ENCODE measurements around the gene RAB27A. TPM values are rescaled to one million over a fixed set of nuclear protein-coding genes. Genes with fewer than 3 reads are reported as not detected.

The RAB27A gene
- total RNA-seq, 2 donors from 2014 or later: 21.0 to 40.7 TPM

DNA sequence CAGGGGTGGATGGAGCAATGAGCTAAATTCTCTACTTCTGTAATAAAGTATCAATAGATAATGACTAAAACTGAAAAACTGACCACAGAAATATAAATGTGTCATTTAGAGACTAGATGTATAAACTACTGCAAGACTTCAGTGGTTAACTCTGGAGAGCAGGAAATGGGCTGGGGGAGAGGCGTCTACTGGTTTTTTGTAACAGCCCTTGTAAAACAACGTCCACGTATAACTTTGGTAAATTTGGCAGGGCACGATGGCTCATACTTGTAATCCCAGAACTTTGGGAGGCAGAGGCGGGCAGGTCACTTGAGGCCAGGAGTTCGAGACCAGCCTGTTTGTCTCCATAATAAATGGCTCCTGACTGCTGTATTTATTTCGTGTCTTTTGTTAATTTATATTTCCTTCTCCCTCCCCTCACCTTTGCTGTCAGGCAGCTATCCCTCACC, 12.5 kb downstream of the RAB27A start:
- no peaks in the 10 kb centered on the region for H3K27me3 ChIP-seq (replicated peaks; ENCODE audit: insufficient read depth)
- no peak overlapping the region for H3K27ac ChIP-seq
- H3K4me3 ChIP-seq: no peak overlapping the region
- H3K4me1 ChIP-seq (ENCODE audit: control insufficient read depth in 1 of 2, low read depth in 2 of 2): peaks cover 10 to 22% of the 10 kb centered on the region in 2 donors
- H3K9me3 ChIP-seq: no peaks in the 10 kb centered on the region
- DNase-seq (ENCODE audit: low spot score) (no peak), ATAC-seq (ENCODE audit: insufficient number of reproducible peaks, low FRiP score, low read depth) (no peak)
- TF ChIP-seq, protein P1, sequence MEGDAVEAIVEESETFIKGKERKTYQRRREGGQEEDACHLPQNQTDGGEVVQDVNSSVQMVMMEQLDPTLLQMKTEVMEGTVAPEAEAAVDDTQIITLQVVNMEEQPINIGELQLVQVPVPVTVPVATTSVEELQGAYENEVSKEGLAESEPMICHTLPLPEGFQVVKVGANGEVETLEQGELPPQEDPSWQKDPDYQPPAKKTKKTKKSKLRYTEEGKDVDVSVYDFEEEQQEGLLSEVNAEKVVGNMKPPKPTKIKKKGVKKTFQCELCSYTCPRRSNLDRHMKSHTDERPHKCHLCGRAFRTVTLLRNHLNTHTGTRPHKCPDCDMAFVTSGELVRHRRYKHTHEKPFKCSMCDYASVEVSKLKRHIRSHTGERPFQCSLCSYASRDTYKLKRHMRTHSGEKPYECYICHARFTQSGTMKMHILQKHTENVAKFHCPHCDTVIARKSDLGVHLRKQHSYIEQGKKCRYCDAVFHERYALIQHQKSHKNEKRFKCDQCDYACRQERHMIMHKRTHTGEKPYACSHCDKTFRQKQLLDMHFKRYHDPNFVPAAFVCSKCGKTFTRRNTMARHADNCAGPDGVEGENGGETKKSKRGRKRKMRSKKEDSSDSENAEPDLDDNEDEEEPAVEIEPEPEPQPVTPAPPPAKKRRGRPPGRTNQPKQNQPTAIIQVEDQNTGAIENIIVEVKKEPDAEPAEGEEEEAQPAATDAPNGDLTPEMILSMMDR (IDR thresholded peaks at IDR 0.05): no peak
- H3K36me3 ChIP-seq: no peaks in the 10 kb centered on the region

DNA sequence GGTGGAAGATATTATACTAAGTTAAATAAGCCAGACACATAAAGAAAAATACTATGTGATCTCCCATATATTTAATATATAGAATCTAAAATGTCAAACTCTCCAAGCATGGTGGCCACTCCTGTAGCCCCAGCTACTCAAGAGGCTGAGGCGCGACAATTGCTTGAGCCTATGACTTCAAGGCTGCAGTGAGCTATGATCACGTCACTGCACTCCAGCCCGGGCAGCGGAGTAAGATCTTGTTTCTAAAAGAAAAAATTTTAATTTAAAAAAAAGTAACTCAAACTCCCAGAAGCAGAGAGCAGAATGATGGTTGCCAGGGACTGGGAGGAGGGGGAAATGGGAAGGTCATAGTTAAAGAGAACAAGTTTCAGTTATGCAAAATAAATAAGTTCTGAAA, 13.3 kb downstream of the RAB27A start:
- no peaks in the 10 kb centered on the region for H3K9me3 ChIP-seq
- H3K4me3 ChIP-seq: no peak overlapping the region
- no peak for ATAC-seq (ENCODE audit: insufficient number of reproducible peaks, low FRiP score, low read depth)
- peaks cover 6 to 13% of the 10 kb centered on the region in 2 donors for H3K4me1 ChIP-seq (ENCODE audit: control insufficient read depth in 1 of 2, low read depth in 2 of 2)
- TF ChIP-seq, protein P1 (IDR thresholded peaks at IDR 0.05): no peak
- H3K36me3 ChIP-seq: no peaks in the 10 kb centered on the region
- DNase-seq (ENCODE audit: low spot score): no peak
- no peaks in the 10 kb centered on the region for H3K27me3 ChIP-seq (replicated peaks; ENCODE audit: insufficient read depth)
- H3K27ac ChIP-seq: no peak overlapping the region

DNA sequence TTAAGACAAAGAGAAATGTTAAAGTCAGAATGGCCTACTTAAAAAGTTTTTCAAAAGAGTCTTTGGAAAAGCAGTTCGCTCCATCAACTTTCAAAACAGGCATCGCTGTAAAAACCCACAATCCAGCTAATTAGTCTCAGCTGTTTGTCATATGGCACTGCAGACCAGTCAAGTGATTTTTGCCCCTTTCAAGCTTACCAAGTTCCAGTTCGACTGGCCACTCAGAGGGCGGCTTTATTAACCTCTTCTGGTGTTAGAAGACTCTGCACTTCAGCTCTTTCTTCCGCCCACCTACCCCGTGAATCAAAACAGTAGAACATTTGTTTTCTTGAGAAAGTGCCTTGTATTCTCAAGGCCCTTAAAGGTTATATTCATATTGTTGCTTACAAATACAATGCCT, 19.3 kb downstream of the RAB27A start:
- no peaks in the 10 kb centered on the region for H3K4me1 ChIP-seq (ENCODE audit: control insufficient read depth in 1 of 2, low read depth in 2 of 2)
- DNase-seq (ENCODE audit: low spot score): no peak
- no peaks in the 10 kb centered on the region for H3K27me3 ChIP-seq (replicated peaks; ENCODE audit: insufficient read depth)
- H3K4me3 ChIP-seq: no peak overlapping the region
- H3K27ac ChIP-seq: no peak overlapping the region
- no peaks in the 10 kb centered on the region for H3K9me3 ChIP-seq
- TF ChIP-seq, protein P1 (IDR thresholded peaks at IDR 0.05): no peak
- no peak for ATAC-seq (ENCODE audit: insufficient number of reproducible peaks, low FRiP score, low read depth)
- no peaks in the 10 kb centered on the region for H3K36me3 ChIP-seq

DNA sequence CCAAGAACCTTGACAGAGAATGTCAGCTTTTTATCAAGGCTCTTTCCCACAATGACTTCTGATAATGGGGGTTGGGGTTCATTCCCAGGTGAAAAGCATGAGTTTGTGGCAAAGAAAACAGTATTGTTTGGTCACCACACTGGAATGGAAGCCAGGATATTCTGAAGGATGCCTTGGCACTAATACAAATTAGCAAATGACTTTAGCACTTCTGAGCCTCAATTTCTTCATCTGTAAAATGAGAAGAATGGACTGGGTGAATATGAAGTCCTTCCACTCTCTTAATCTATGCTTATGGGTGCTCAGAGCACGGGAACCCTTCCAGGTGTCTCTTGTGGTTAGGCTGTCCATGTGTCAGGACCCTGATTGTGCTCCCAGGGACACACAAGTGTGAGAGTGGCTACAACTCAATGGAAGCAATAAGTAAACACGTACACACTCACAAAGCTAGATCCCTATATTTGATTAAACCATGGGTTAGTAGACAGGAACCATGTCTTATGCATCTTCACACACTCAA, 21.4 kb downstream of the RAB27A start:
- Histone ChIP-seq H3K27me3 (replicated peaks; ENCODE audit: insufficient read depth) (no peaks in the 10 kb centered on the region), H3K27ac (no peak overlapping the region), H3K9me3 (no peaks in the 10 kb centered on the region), H3K36me3 (no peaks in the 10 kb centered on the region), H3K4me3 (no peak overlapping the region), H3K4me1 (ENCODE audit: control insufficient read depth in 1 of 2, low read depth in 2 of 2) (no peaks in the 10 kb centered on the region)
- TF ChIP-seq, protein P1 (IDR thresholded peaks at IDR 0.05): no peak
- DNase-seq (ENCODE audit: low spot score) (no peak), ATAC-seq (ENCODE audit: insufficient number of reproducible peaks, low FRiP score, low read depth) (no peak)

GRCh38 chr15:55267401-55268175, 22.0 kb downstream of the RAB27A start:
- TF ChIP-seq, protein P1 (IDR thresholded peaks at IDR 0.05): no peak
- H3K4me1 ChIP-seq (ENCODE audit: control insufficient read depth in 1 of 2, low read depth in 2 of 2): no peaks in the 10 kb centered on the region
- DNase-seq (ENCODE audit: low spot score) (no peak), ATAC-seq (ENCODE audit: insufficient number of reproducible peaks, low FRiP score, low read depth) (no peak)
- H3K27ac ChIP-seq: no peak overlapping the region
- H3K27me3 ChIP-seq (replicated peaks; ENCODE audit: insufficient read depth): no peaks in the 10 kb centered on the region
- peak overlapping the region; percentile 12 for H3K4me3 ChIP-seq
- H3K9me3 ChIP-seq: no peaks in the 10 kb centered on the region
- H3K36me3 ChIP-seq: no peaks in the 10 kb centered on the region

All from thoracic aorta (tissue), 2 donors.